Astrocyte (in vitro differentiated cells and primary cell): ENCODE data around the gene UTY. TPM values are rescaled to one million over a fixed set of nuclear protein-coding genes. Genes with fewer than 3 reads are reported as not detected.

Source experiments
- DNase-seq: peaks from one replicate; pipeline ENCODE4 v3.0.0-alpha.2; 2010; ENCODE audit warnings: low read depth
- FAIRE-seq: peaks from 2 replicates; lab custom pipeline; 2011; peaks lifted over from hg19 to GRCh38; lab: Jason Lieb, UNC
- H2AFZ ChIP-seq: 2 replicates; pipeline ENCODE4 v1.6.0; 2012; ENCODE audit warnings: low read depth, low read length, inconsistent platforms
- H3K27ac ChIP-seq: 2 replicates; pipeline ENCODE4 v1.5.1; 2011; ENCODE audit warnings: low read depth, low read length, inconsistent platforms
- H3K27me3 ChIP-seq: 2 replicates; pipeline ENCODE4 v1.6.0; 2011; ENCODE audit warnings: low read length, inconsistent platforms; ENCODE audit not compliant: insufficient read depth
- H3K36me3 ChIP-seq: 2 replicates; pipeline ENCODE4 v1.5.1; 2011; ENCODE audit warnings: low read length, inconsistent platforms; ENCODE audit not compliant: insufficient read depth
- H3K4me1 ChIP-seq: 2 replicates; pipeline ENCODE4 v1.5.1; 2011; ENCODE audit warnings: low read length, inconsistent platforms; ENCODE audit not compliant: insufficient read depth
- H3K4me2 ChIP-seq: 2 replicates; pipeline ENCODE4 v1.6.0; 2012; ENCODE audit warnings: low read length, inconsistent platforms
- H3K4me3 ChIP-seq: 2 replicates; pipeline ENCODE4 v1.5.1; 2011; ENCODE audit warnings: low read depth, mild to moderate bottlenecking, low read length, inconsistent platforms; ENCODE audit not compliant: insufficient read depth
- H3K79me2 ChIP-seq: 2 replicates; pipeline ENCODE4 v1.6.0; 2012; ENCODE audit warnings: mild to moderate bottlenecking, low read length, inconsistent platforms; ENCODE audit not compliant: insufficient read depth
- H3K9ac ChIP-seq: 2 replicates; pipeline ENCODE4 v1.6.0; 2012; ENCODE audit warnings: mild to moderate bottlenecking, low read length, inconsistent platforms
- H3K9me3 ChIP-seq: 2 replicates; pipeline ENCODE4 v1.5.1; 2012; ENCODE audit warnings: low read depth, mild to moderate bottlenecking, low read length, inconsistent platforms; ENCODE audit not compliant: insufficient read depth
- H4K20me1 ChIP-seq: 2 replicates; pipeline ENCODE4 v1.6.0; 2012; ENCODE audit warnings: low read length, inconsistent platforms; ENCODE audit not compliant: insufficient read depth
- H3K27ac Mint-ChIP-seq: one replicate; pipeline ENCODE4 v1.8.0; 2021; ENCODE audit warnings: mild to moderate bottlenecking, mixed read lengths; ENCODE audit not compliant: unreplicated experiment
- H3K27me3 Mint-ChIP-seq: one replicate; pipeline ENCODE4 v1.8.0; 2021; ENCODE audit warnings: low read depth, mixed read lengths; ENCODE audit not compliant: unreplicated experiment
- H3K36me3 Mint-ChIP-seq: one replicate; pipeline ENCODE4 v1.8.0; 2021; ENCODE audit warnings: low read depth, mixed read lengths; ENCODE audit not compliant: unreplicated experiment
- H3K4me1 Mint-ChIP-seq: one replicate; pipeline ENCODE4 v1.8.0; 2021; ENCODE audit warnings: low read depth, mixed read lengths; ENCODE audit not compliant: unreplicated experiment
- H3K4me3 Mint-ChIP-seq: one replicate; pipeline ENCODE4 v1.8.0; 2021; ENCODE audit warnings: mild to moderate bottlenecking, moderate library complexity, mixed read lengths; ENCODE audit not compliant: unreplicated experiment
- H3K9me3 Mint-ChIP-seq: one replicate; pipeline ENCODE4 v1.8.0; 2021; ENCODE audit warnings: mild to moderate bottlenecking, mixed read lengths; ENCODE audit not compliant: unreplicated experiment
- EZH2 ChIP-seq: IDR thresholded peaks from 2 replicates; pipeline ENCODE4 v1.6.1; 2012; ENCODE audit warnings: mild to moderate bottlenecking, low read length, inconsistent platforms; ENCODE audit not compliant: insufficient read depth
- total RNA-seq: library from RNA; stranded (reverse); gene quantifications from 2 replicates; pipeline ENCODE4 v1.2.1, GENCODE V29; 2021
- TF ChIP-seq, protein P1 (sequence below): IDR thresholded peaks from 2 replicates; pipeline ENCODE4 v1.5.1; 2011; ENCODE audit warnings: low read depth, mild to moderate bottlenecking, inconsistent platforms, low read length, moderate library complexity; ENCODE audit not compliant: insufficient read depth

The UTY gene
- total RNA-seq, 1 donor from 2014 or later = 14.9 TPM

DNA sequence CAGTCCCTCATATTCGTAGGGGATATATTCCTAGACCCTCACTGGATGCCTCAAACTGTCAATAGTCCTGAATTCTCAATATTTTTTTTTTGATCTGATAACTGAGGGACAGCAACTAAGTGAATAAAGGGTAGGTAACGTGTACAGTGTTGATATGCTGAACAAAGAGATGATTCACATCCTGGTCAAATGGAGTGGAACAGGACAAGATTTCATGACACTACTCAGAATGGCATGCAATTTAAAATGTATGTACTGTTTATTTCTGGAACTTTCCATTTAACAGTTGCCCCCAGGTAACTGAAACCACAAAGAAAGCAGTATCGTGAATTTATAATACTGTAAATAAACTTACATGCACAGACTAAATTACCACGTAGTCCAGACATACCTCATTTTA is 128.4 kb downstream of the UTY start:
- H3K9ac ChIP-seq = no peak overlapping the region
- H2AFZ ChIP-seq = no peak overlapping the region
- H3K9me3 Mint-ChIP-seq = no peaks in the 10 kb centered on the region
- H3K4me1 Mint-ChIP-seq = peaks cover 12% of the 10 kb centered on the region
- no peak for TF ChIP-seq EZH2
- TF ChIP-seq, protein P1, sequence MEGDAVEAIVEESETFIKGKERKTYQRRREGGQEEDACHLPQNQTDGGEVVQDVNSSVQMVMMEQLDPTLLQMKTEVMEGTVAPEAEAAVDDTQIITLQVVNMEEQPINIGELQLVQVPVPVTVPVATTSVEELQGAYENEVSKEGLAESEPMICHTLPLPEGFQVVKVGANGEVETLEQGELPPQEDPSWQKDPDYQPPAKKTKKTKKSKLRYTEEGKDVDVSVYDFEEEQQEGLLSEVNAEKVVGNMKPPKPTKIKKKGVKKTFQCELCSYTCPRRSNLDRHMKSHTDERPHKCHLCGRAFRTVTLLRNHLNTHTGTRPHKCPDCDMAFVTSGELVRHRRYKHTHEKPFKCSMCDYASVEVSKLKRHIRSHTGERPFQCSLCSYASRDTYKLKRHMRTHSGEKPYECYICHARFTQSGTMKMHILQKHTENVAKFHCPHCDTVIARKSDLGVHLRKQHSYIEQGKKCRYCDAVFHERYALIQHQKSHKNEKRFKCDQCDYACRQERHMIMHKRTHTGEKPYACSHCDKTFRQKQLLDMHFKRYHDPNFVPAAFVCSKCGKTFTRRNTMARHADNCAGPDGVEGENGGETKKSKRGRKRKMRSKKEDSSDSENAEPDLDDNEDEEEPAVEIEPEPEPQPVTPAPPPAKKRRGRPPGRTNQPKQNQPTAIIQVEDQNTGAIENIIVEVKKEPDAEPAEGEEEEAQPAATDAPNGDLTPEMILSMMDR = no peak
- H3K27me3 ChIP-seq = no peaks in the 10 kb centered on the region
- H3K27me3 Mint-ChIP-seq = no peaks in the 10 kb centered on the region
- no peak overlapping the region for H3K4me2 ChIP-seq
- H3K4me3 ChIP-seq = no peak overlapping the region
- no peaks in the 10 kb centered on the region for H3K4me1 ChIP-seq
- H3K27ac ChIP-seq = no peak overlapping the region
- no peak overlapping the region for H3K4me3 Mint-ChIP-seq
- H3K36me3 Mint-ChIP-seq = peaks cover 6% of the 10 kb centered on the region
- no peaks in the 10 kb centered on the region for H4K20me1 ChIP-seq
- DNase-seq (no peak), FAIRE-seq (no peak)
- no peak overlapping the region for H3K27ac Mint-ChIP-seq
- H3K79me2 ChIP-seq = no peaks in the 10 kb centered on the region
- no peaks in the 10 kb centered on the region for H3K9me3 ChIP-seq
- peaks cover 2% of the 10 kb centered on the region for H3K36me3 ChIP-seq

DNA sequence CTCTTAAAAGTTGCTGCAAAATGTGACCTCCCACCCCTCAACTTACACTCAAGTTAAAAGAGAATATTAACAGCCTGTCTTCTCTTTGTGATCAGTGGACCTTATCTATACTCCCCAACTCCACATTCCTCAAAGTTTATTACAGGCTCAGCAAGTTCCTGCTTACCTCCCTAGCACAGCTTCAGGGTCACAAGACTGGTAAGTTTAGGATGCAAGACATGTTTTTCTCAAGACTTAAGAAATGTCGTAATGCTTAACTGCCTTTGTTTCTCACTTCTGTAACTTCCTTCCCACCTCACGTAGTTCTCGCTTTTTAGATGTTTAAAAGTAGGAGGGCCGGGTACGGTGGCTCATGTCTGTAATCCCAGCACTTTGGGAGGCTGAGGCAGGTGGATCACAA is 132.7 kb downstream of the UTY start:
- H2AFZ ChIP-seq = no peak overlapping the region
- no peak for FAIRE-seq
- Mint-ChIP-seq H3K9me3 (no peaks in the 10 kb centered on the region), H3K4me3 (no peak overlapping the region), H3K27ac (no peak overlapping the region), H3K27me3 (no peaks in the 10 kb centered on the region), H3K36me3 (peaks cover 5% of the 10 kb centered on the region), H3K4me1 (peaks cover 12% of the 10 kb centered on the region)
- H3K9me3 ChIP-seq = no peaks in the 10 kb centered on the region
- no peak overlapping the region for H3K4me3 ChIP-seq
- TF ChIP-seq, protein P1 = no peak
- TF ChIP-seq EZH2 = no peak
- no peaks in the 10 kb centered on the region for H3K36me3 ChIP-seq
- no peak overlapping the region for H3K9ac ChIP-seq
- DNase-seq = no peak
- H3K4me1 ChIP-seq = no peaks in the 10 kb centered on the region
- no peak overlapping the region for H3K4me2 ChIP-seq
- no peaks in the 10 kb centered on the region for H3K27me3 ChIP-seq
- no peaks in the 10 kb centered on the region for H4K20me1 ChIP-seq
- H3K27ac ChIP-seq = no peak overlapping the region
- no peaks in the 10 kb centered on the region for H3K79me2 ChIP-seq

DNA sequence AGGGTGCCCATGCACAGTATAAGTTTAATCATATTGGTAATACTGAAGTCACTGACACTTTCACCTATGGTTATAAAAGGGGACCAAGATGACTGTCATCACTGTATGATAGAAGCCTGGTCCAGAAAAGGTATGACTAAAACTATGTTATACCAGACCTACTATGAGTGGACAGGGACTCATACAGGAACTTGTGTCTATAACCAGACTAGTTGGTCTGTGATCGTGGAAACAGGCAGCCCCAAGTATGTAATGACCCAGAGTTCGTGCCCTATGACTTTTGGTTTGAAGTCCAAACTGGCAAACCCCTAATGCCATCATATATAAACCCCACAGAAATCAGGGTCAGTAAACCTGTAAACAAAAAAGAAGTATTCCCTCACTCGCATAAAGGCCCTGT is 134.3 kb downstream of the UTY start:
- Histone ChIP-seq H3K27me3 (no peaks in the 10 kb centered on the region), H3K79me2 (no peaks in the 10 kb centered on the region), H3K27ac (no peak overlapping the region), H3K4me2 (no peak overlapping the region), H3K9me3 (no peaks in the 10 kb centered on the region), H3K4me1 (no peaks in the 10 kb centered on the region), H4K20me1 (no peaks in the 10 kb centered on the region), H3K4me3 (no peak overlapping the region), H3K36me3 (no peaks in the 10 kb centered on the region), H3K9ac (no peak overlapping the region), H2AFZ (no peak overlapping the region)
- H3K27me3 Mint-ChIP-seq = no peaks in the 10 kb centered on the region
- TF ChIP-seq EZH2 = no peak
- TF ChIP-seq, protein P1 = no peak
- no peak for DNase-seq
- H3K36me3 Mint-ChIP-seq = peaks cover 6% of the 10 kb centered on the region
- no peaks in the 10 kb centered on the region for H3K9me3 Mint-ChIP-seq
- H3K27ac Mint-ChIP-seq = no peak overlapping the region
- no peak for FAIRE-seq
- no peak overlapping the region for H3K4me3 Mint-ChIP-seq
- peaks cover 8% of the 10 kb centered on the region for H3K4me1 Mint-ChIP-seq
